ENCODE data around the gene ZKSCAN8. TPM values are rescaled to one million over a fixed set of nuclear protein-coding genes. Genes with fewer than 3 reads are reported as not detected.

The ZKSCAN8 gene
- total and polyA plus RNA-seq, 2 donors (not counting 1 experiment from before 2014, with no cell fraction given), result 13.4 to 21.6 TPM

GRCh38 chr6:28124350-28124970 lies 17.2 kb upstream of the ZKSCAN8 start, which contains the start of gene ZSCAN16:
Gene ZSCAN16 (plus strand): TSS chr6:28124609. CDS start chr6:28125444, 835 bp downstream.
- Histone ChIP-seq H3K27ac (ENCODE audit: insufficient read depth, low read length) (peak within 1 kb of the TSS; percentile 60), H3K79me2 (ENCODE audit: control insufficient read depth, insufficient read depth, low read length) (peaks cover 9% of the 10 kb centered on the region), H4K20me1 (ENCODE audit: control insufficient read depth, extremely low read depth, insufficient read depth, low read length) (peaks cover 3% of the 10 kb centered on the region), H3K4me1 (ENCODE audit: control insufficient read depth, extremely low read depth, insufficient read depth, low read length) (no peaks in the 10 kb centered on the region), H3K9ac (ENCODE audit: insufficient read depth, low read length) (peak within 1 kb of the TSS; percentile 60), H3K4me2 (ENCODE audit: extremely low read depth, insufficient read depth, low read length) (peak within 1 kb of the TSS; percentile 71), H3K4me3 (replicated peaks in 1 of 4; ENCODE audit: control extremely low read depth in 1 of 4, insufficient read depth in 1 of 4, low read depth in 3 of 4, low read length in 4 of 4) (peak within 1 kb of the TSS; percentile 60 to 87 (median 73)), H3K27me3 (ENCODE audit: control insufficient read depth, insufficient read depth, low read length) (no peaks in the 10 kb centered on the region), H3K9me3 (ENCODE audit: control insufficient read depth, insufficient read depth, low read depth, low read length) (no peaks in the 10 kb centered on the region), H3K36me3 (ENCODE audit: control insufficient read depth, insufficient read depth, low read length) (no peaks in the 10 kb centered on the region), H2AFZ (ENCODE audit: low read length) (peak within 1 kb of the TSS; percentile 98)
- DNase-seq (ENCODE audit: low read depth in 2 of 2), result peak; percentile 85
- TF ChIP-seq CTCF (conservative IDR thresholded peaks at IDR 0.05 in 1 of 2, IDR thresholded peaks at IDR 0.05 in 1 of 2; ENCODE audit: low read depth in 1 of 2, low read length in 2 of 2) (no peak), EZH2 (IDR thresholded peaks at IDR 0.05; ENCODE audit: low read length, missing control alignments) (no peak)

GRCh38 chr6:28124971-28125353 lies 16.7 kb upstream of the ZKSCAN8 start:
- Histone ChIP-seq H2AFZ (ENCODE audit: low read length) (peak overlapping the region; percentile 98), H3K9me3 (ENCODE audit: control insufficient read depth, insufficient read depth, low read depth, low read length) (no peaks in the 10 kb centered on the region), H3K27ac (ENCODE audit: insufficient read depth, low read length) (peak overlapping the region; percentile 60), H4K20me1 (ENCODE audit: control insufficient read depth, extremely low read depth, insufficient read depth, low read length) (peaks cover 3% of the 10 kb centered on the region), H3K79me2 (ENCODE audit: control insufficient read depth, insufficient read depth, low read length) (peaks cover 11% of the 10 kb centered on the region), H3K4me2 (ENCODE audit: extremely low read depth, insufficient read depth, low read length) (peak overlapping the region; percentile 71), H3K4me1 (ENCODE audit: control insufficient read depth, extremely low read depth, insufficient read depth, low read length) (no peaks in the 10 kb centered on the region), H3K27me3 (ENCODE audit: control insufficient read depth, insufficient read depth, low read length) (no peaks in the 10 kb centered on the region), H3K4me3 (replicated peaks in 1 of 4; ENCODE audit: control extremely low read depth in 1 of 4, insufficient read depth in 1 of 4, low read depth in 3 of 4, low read length in 4 of 4) (peak overlapping the region; percentile 60 to 87 (median 73)), H3K9ac (ENCODE audit: insufficient read depth, low read length) (peak overlapping the region; percentile 60), H3K36me3 (ENCODE audit: control insufficient read depth, insufficient read depth, low read length) (no peaks in the 10 kb centered on the region)
- TF ChIP-seq CTCF (conservative IDR thresholded peaks at IDR 0.05 in 1 of 2, IDR thresholded peaks at IDR 0.05 in 1 of 2; ENCODE audit: low read depth in 1 of 2, low read length in 2 of 2), result no peak
- no peak for TF ChIP-seq EZH2 (IDR thresholded peaks at IDR 0.05; ENCODE audit: low read length, missing control alignments)
- no peak for DNase-seq (ENCODE audit: low read depth in 2 of 2)

GRCh38 chr6:28125401-28125800 lies 16.3 kb upstream of the ZKSCAN8 start:
- no peak overlapping the region for H3K4me2 ChIP-seq (ENCODE audit: extremely low read depth, insufficient read depth, low read length)
- H3K4me3 ChIP-seq (replicated peaks in 1 of 4; ENCODE audit: control extremely low read depth in 1 of 4, insufficient read depth in 1 of 4, low read depth in 3 of 4, low read length in 4 of 4), result peak overlapping the region in 1 of 4 experiments; percentile 6
- TF ChIP-seq CTCF (conservative IDR thresholded peaks at IDR 0.05 in 1 of 2, IDR thresholded peaks at IDR 0.05 in 1 of 2; ENCODE audit: low read depth in 1 of 2, low read length in 2 of 2), result no peak
- no peak for TF ChIP-seq EZH2 (IDR thresholded peaks at IDR 0.05; ENCODE audit: low read length, missing control alignments)
- H3K9ac ChIP-seq (ENCODE audit: insufficient read depth, low read length), result no peak overlapping the region
- H3K79me2 ChIP-seq (ENCODE audit: control insufficient read depth, insufficient read depth, low read length), result peaks cover 11% of the 10 kb centered on the region
- H4K20me1 ChIP-seq (ENCODE audit: control insufficient read depth, extremely low read depth, insufficient read depth, low read length), result peaks cover 3% of the 10 kb centered on the region
- H3K27ac ChIP-seq (ENCODE audit: insufficient read depth, low read length), result no peak overlapping the region
- no peaks in the 10 kb centered on the region for H3K9me3 ChIP-seq (ENCODE audit: control insufficient read depth, insufficient read depth, low read depth, low read length)
- H3K36me3 ChIP-seq (ENCODE audit: control insufficient read depth, insufficient read depth, low read length), result no peaks in the 10 kb centered on the region
- DNase-seq (ENCODE audit: low read depth in 2 of 2), result no peak
- no peaks in the 10 kb centered on the region for H3K27me3 ChIP-seq (ENCODE audit: control insufficient read depth, insufficient read depth, low read length)
- no peak overlapping the region for H2AFZ ChIP-seq (ENCODE audit: low read length)
- H3K4me1 ChIP-seq (ENCODE audit: control insufficient read depth, extremely low read depth, insufficient read depth, low read length), result no peaks in the 10 kb centered on the region

Data from fibroblast of lung (primary cell).